Measurements from ENCODE around the gene STAT5B. TPM values are rescaled to one million over a fixed set of nuclear protein-coding genes. Genes with fewer than 3 reads are reported as not detected.
"Not testable (repeated sequence)": the region's sequence is repeated elsewhere in the genome, so short reads cannot be mapped to it uniquely, and the experiment has no call there.

The STAT5B gene
- total RNA-seq, 2 experiments from 2014 or later = 92.7 to 94.4 TPM

- DNase-seq (no peak), ATAC-seq (no peak)
- H3K4me1 Mint-ChIP-seq (ENCODE audit: low read depth) = peaks cover 6% of the 10 kb centered on the region
- no peak overlapping the region for H3K27ac Mint-ChIP-seq
- POLR2A ChIA-PET = no interaction called here
- no peaks in the 10 kb centered on the region for H3K9me3 Mint-ChIP-seq (ENCODE audit: insufficient read depth)
- peaks cover 29% of the 10 kb centered on the region for H3K36me3 Mint-ChIP-seq (ENCODE audit: low read depth)
- no peak overlapping the region for H3K4me3 Mint-ChIP-seq
- H3K27me3 Mint-ChIP-seq (ENCODE audit: low read depth) = no peaks in the 10 kb centered on the region
- CTCF ChIA-PET = interaction anchor here (1.0 kb wide), 1 partner anchor 41 kb away, joined by 3 read pairs; no protein-coding TSS in a partner anchor
These were observed 51.5 kb downstream of the STAT5B start for GRCh38 chr17:42224651-42225050.

GRCh38 chr17:42221886-42222745 is 54.1 kb downstream of the STAT5B start:
- ATAC-seq (peak; percentile 82), DNase-seq (peak; percentile 69)
- H3K36me3 Mint-ChIP-seq (ENCODE audit: low read depth) = peaks cover 34% of the 10 kb centered on the region
- ChIA-PET POLR2A (interaction anchor here (1.0 to 2.5 kb wide), 8 partner anchors 9 to 90 kb away, joined by 3 to 24 read pairs (median 5); partner anchors contain the start of genes STAT5A and STAT5B), CTCF (interaction anchor here (0.6 to 3.5 kb wide), 55 partner anchors 9 to 308 kb away, joined by 3 to 62 read pairs (median 5); partner anchors contain the start of genes DNAJC7, GHDC, HCRT and KCNH4)
- H3K27me3 Mint-ChIP-seq (ENCODE audit: low read depth) = no peaks in the 10 kb centered on the region
- peaks cover 2% of the 10 kb centered on the region for H3K4me1 Mint-ChIP-seq (ENCODE audit: low read depth)
- no peaks in the 10 kb centered on the region for H3K9me3 Mint-ChIP-seq (ENCODE audit: insufficient read depth)
- H3K4me3 Mint-ChIP-seq = no peak overlapping the region
- H3K27ac Mint-ChIP-seq = peak overlapping the region; percentile 26

- H3K4me1 Mint-ChIP-seq (ENCODE audit: low read depth); H3K27ac Mint-ChIP-seq; ATAC-seq; H3K4me3 Mint-ChIP-seq; CTCF ChIA-PET; H3K27me3 Mint-ChIP-seq (ENCODE audit: low read depth); DNase-seq; POLR2A ChIA-PET; H3K9me3 Mint-ChIP-seq (ENCODE audit: insufficient read depth): not testable (repeated sequence)
- peaks cover 50% of the 10 kb centered on the region for H3K36me3 Mint-ChIP-seq (ENCODE audit: low read depth)
These were observed 56.9 kb downstream of the STAT5B start for GRCh38 chr17:42219280-42219679.

GRCh38 chr17:42214156-42214555 is 62.0 kb downstream of the STAT5B start:
- no peaks in the 10 kb centered on the region for H3K9me3 Mint-ChIP-seq (ENCODE audit: insufficient read depth)
- no peak overlapping the region for H3K27ac Mint-ChIP-seq
- CTCF ChIA-PET = interaction anchor here (0.6 to 1.2 kb wide), 3 partner anchors 89 to 1759 kb away, joined by 3 to 4 read pairs (median 3); no protein-coding TSS in a partner anchor
- H3K4me3 Mint-ChIP-seq = no peak overlapping the region
- no peak for ATAC-seq
- no peaks in the 10 kb centered on the region for H3K27me3 Mint-ChIP-seq (ENCODE audit: low read depth)
- POLR2A ChIA-PET = interaction anchor here (1.1 to 1.7 kb wide), 2 partner anchors 8 to 35 kb away, joined by 3 to 5 read pairs; no protein-coding TSS in a partner anchor
- DNase-seq = no peak
- peaks cover 54% of the 10 kb centered on the region for H3K36me3 Mint-ChIP-seq (ENCODE audit: low read depth)
- H3K4me1 Mint-ChIP-seq (ENCODE audit: low read depth) = no peaks in the 10 kb centered on the region

GRCh38 chr17:42212382-42212781 is 63.8 kb downstream of the STAT5B start:
- ChIA-PET CTCF (interaction anchor here (0.8 to 1.7 kb wide), 4 partner anchors 10 to 194 kb away, joined by 3 to 4 read pairs (median 4); no protein-coding TSS in a partner anchor), POLR2A (interaction anchor here (1.7 kb wide), 1 partner anchor 10 kb away, joined by 5 read pairs; no protein-coding TSS in a partner anchor)
- no peak for ATAC-seq
- Mint-ChIP-seq H3K9me3 (ENCODE audit: insufficient read depth) (no peaks in the 10 kb centered on the region), H3K4me1 (ENCODE audit: low read depth) (no peaks in the 10 kb centered on the region), H3K4me3 (no peak overlapping the region), H3K27me3 (ENCODE audit: low read depth) (no peaks in the 10 kb centered on the region), H3K36me3 (ENCODE audit: low read depth) (peaks cover 52% of the 10 kb centered on the region), H3K27ac (no peak overlapping the region)
- DNase-seq = no peak

GRCh38 chr17:42211921-42212341 is 64.3 kb downstream of the STAT5B start:
- H3K9me3 Mint-ChIP-seq (ENCODE audit: insufficient read depth); ATAC-seq; H3K4me3 Mint-ChIP-seq; H3K4me1 Mint-ChIP-seq (ENCODE audit: low read depth); H3K27me3 Mint-ChIP-seq (ENCODE audit: low read depth); POLR2A ChIA-PET; DNase-seq; H3K27ac Mint-ChIP-seq: not testable (repeated sequence)
- peaks cover 51% of the 10 kb centered on the region for H3K36me3 Mint-ChIP-seq (ENCODE audit: low read depth)
- CTCF ChIA-PET = interaction anchor here (0.8 to 1.7 kb wide), 3 partner anchors 10 to 195 kb away, joined by 3 to 6 read pairs (median 4); no protein-coding TSS in a partner anchor

GRCh38 chr17:42210046-42210445 is 66.1 kb downstream of the STAT5B start:
- Mint-ChIP-seq H3K4me1 (ENCODE audit: low read depth) (no peaks in the 10 kb centered on the region), H3K27me3 (ENCODE audit: low read depth) (no peaks in the 10 kb centered on the region), H3K9me3 (ENCODE audit: insufficient read depth) (no peaks in the 10 kb centered on the region), H3K27ac (no peak overlapping the region), H3K4me3 (no peak overlapping the region), H3K36me3 (ENCODE audit: low read depth) (peaks cover 45% of the 10 kb centered on the region)
- ChIA-PET CTCF (no interaction called here), POLR2A (no interaction called here)
- ATAC-seq (no peak), DNase-seq (no peak)

- DNase-seq; H3K27ac Mint-ChIP-seq; H3K27me3 Mint-ChIP-seq (ENCODE audit: low read depth); H3K4me3 Mint-ChIP-seq; H3K4me1 Mint-ChIP-seq (ENCODE audit: low read depth); POLR2A ChIA-PET; CTCF ChIA-PET; H3K9me3 Mint-ChIP-seq (ENCODE audit: insufficient read depth); ATAC-seq: not testable (repeated sequence)
- H3K36me3 Mint-ChIP-seq (ENCODE audit: low read depth) = peaks cover 57% of the 10 kb centered on the region
These were observed 70.0 kb downstream of the STAT5B start for GRCh38 chr17:42206153-42206612.

GRCh38 chr17:42203354-42203753 is 72.8 kb downstream of the STAT5B start:
- Mint-ChIP-seq H3K9me3 (ENCODE audit: insufficient read depth) (no peaks in the 10 kb centered on the region), H3K27ac (peak overlapping the region; percentile 20), H3K4me3 (no peak overlapping the region), H3K4me1 (ENCODE audit: low read depth) (no peaks in the 10 kb centered on the region), H3K27me3 (ENCODE audit: low read depth) (no peaks in the 10 kb centered on the region), H3K36me3 (ENCODE audit: low read depth) (peaks cover 48% of the 10 kb centered on the region)
- DNase-seq (no peak), ATAC-seq (no peak)
- CTCF ChIA-PET = no interaction called here
- POLR2A ChIA-PET = no interaction called here

GRCh38 chr17:42202696-42203095 is 73.5 kb downstream of the STAT5B start:
- no peak overlapping the region for H3K27ac Mint-ChIP-seq
- ChIA-PET POLR2A (no interaction called here), CTCF (no interaction called here)
- no peak overlapping the region for H3K4me3 Mint-ChIP-seq
- DNase-seq (no peak), ATAC-seq (no peak)
- H3K27me3 Mint-ChIP-seq (ENCODE audit: low read depth) = no peaks in the 10 kb centered on the region
- no peaks in the 10 kb centered on the region for H3K9me3 Mint-ChIP-seq (ENCODE audit: insufficient read depth)
- no peaks in the 10 kb centered on the region for H3K4me1 Mint-ChIP-seq (ENCODE audit: low read depth)
- H3K36me3 Mint-ChIP-seq (ENCODE audit: low read depth) = peaks cover 48% of the 10 kb centered on the region

- no peak overlapping the region for H3K27ac Mint-ChIP-seq
- H3K4me3 Mint-ChIP-seq = no peak overlapping the region
- no peaks in the 10 kb centered on the region for H3K9me3 Mint-ChIP-seq (ENCODE audit: insufficient read depth)
- CTCF ChIA-PET = interaction anchor here (1.1 kb wide), 1 partner anchor 39 kb away, joined by 3 read pairs; no protein-coding TSS in a partner anchor
- peaks cover 43% of the 10 kb centered on the region for H3K36me3 Mint-ChIP-seq (ENCODE audit: low read depth)
- POLR2A ChIA-PET = interaction anchor here (0.9 kb wide), 1 partner anchor 17 kb away, joined by 3 read pairs; the partner anchor contains the start of gene HCRT
- H3K27me3 Mint-ChIP-seq (ENCODE audit: low read depth) = no peaks in the 10 kb centered on the region
- ATAC-seq = no peak
- no peaks in the 10 kb centered on the region for H3K4me1 Mint-ChIP-seq (ENCODE audit: low read depth)
- no peak for DNase-seq
These were observed 74.0 kb downstream of the STAT5B start for GRCh38 chr17:42202159-42202558.

GRCh38 chr17:42201458-42201772 is 74.8 kb downstream of the STAT5B start:
- POLR2A ChIA-PET = interaction anchor here (0.9 kb wide), 1 partner anchor 16 kb away, joined by 3 read pairs; the partner anchor contains the start of gene HCRT
- no peak for DNase-seq
- peak overlapping the region; percentile 0 for H3K27ac Mint-ChIP-seq

More at GRCh38 chr17:42201458-42201772, 74.8 kb downstream of the STAT5B start:
- Mint-ChIP-seq H3K27me3 (ENCODE audit: low read depth) (no peaks in the 10 kb centered on the region), H3K4me1 (ENCODE audit: low read depth) (no peaks in the 10 kb centered on the region), H3K36me3 (ENCODE audit: low read depth) (peaks cover 42% of the 10 kb centered on the region), H3K9me3 (ENCODE audit: insufficient read depth) (no peaks in the 10 kb centered on the region), H3K4me3 (no peak overlapping the region)
- ATAC-seq = no peak
- CTCF ChIA-PET = interaction anchor here (1.1 kb wide), 1 partner anchor 38 kb away, joined by 3 read pairs; no protein-coding TSS in a partner anchor
